Measurements from ENCODE around the gene VN1R5.
"Not testable (repeated sequence)": the region's sequence is repeated elsewhere in the genome, so short reads cannot be mapped to it uniquely, and the experiment has no call there.

DNA sequence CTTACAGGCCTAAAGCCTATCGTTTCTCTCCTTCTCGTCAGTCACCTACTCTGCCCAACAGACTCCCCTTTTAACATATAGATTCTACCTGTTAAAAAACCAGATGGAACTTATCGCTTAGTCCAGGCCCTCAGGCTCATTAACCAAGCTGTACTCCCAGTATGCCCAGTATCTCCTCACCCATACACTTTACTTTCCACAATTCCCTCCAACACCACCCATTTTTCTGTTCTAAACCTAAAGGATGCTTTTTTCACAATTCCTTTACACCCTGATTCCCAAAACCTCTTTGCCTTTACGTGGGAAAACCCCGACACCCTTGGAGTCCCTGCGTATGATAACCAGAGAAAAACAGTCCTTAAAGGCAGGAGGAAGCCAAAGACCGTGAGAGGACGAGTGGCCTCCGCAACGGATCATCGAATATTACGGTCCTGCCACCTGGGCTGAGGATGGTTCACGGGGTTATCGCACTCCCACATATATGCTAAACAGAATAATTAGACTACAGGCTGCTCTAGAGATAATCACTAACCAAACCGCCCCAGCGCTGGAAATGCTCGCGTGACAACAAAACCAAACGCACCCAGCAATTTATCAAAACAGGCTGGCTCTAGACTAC, 33.5 kb downstream of the VN1R5 start:
- TF ChIP-seq POLR2A, EP300 (IDR thresholded peaks at IDR 0.05): not testable (repeated sequence)
- TF ChIP-seq, protein P1, sequence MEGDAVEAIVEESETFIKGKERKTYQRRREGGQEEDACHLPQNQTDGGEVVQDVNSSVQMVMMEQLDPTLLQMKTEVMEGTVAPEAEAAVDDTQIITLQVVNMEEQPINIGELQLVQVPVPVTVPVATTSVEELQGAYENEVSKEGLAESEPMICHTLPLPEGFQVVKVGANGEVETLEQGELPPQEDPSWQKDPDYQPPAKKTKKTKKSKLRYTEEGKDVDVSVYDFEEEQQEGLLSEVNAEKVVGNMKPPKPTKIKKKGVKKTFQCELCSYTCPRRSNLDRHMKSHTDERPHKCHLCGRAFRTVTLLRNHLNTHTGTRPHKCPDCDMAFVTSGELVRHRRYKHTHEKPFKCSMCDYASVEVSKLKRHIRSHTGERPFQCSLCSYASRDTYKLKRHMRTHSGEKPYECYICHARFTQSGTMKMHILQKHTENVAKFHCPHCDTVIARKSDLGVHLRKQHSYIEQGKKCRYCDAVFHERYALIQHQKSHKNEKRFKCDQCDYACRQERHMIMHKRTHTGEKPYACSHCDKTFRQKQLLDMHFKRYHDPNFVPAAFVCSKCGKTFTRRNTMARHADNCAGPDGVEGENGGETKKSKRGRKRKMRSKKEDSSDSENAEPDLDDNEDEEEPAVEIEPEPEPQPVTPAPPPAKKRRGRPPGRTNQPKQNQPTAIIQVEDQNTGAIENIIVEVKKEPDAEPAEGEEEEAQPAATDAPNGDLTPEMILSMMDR (IDR thresholded peaks at IDR 0.05), result not testable (repeated sequence)
